Neural progenitor cell (in vitro differentiated cells): ENCODE measurements around the gene CHCHD10. TPM values are rescaled to one million over a fixed set of nuclear protein-coding genes. Genes with fewer than 3 reads are reported as not detected.

Source experiments
- DNase-seq: peaks from one replicate; pipeline ENCODE4 v3.0.0-alpha.2; 2016; ENCODE audit warnings: low spot score
- H2AFZ ChIP-seq: fragments of 200-600 bp; sonication (generic); replicated peaks from 2 replicates; pipeline ENCODE4 v1.6.1; 2016; ENCODE audit warnings: antibody characterized with exemption
- H3F3A ChIP-seq: fragments of 200-600 bp; sonication (generic); 2 replicates; pipeline ENCODE4 v1.6.1; 2016; ENCODE audit warnings: antibody characterized with exemption, low read depth
- H3K27ac ChIP-seq: fragments of 200-600 bp; sonication (generic); 2 replicates; pipeline ENCODE4 v1.5.1; 2016; ENCODE audit warnings: mild to moderate bottlenecking
- H3K27me3 ChIP-seq: fragments of 200-600 bp; sonication (generic); 2 replicates; pipeline ENCODE4 v1.6.1; 2016; ENCODE audit warnings: mild to moderate bottlenecking, moderate library complexity
- H3K36me3 ChIP-seq: fragments of 200-600 bp; sonication (generic); 2 replicates; pipeline ENCODE4 v1.5.1; 2016
- H3K4me1 ChIP-seq: fragments of 200-600 bp; sonication (generic); 2 replicates; pipeline ENCODE4 v1.6.1; 2016; ENCODE audit warnings: mixed run types
- H3K4me2 ChIP-seq: fragments of 200-600 bp; sonication (generic); 2 replicates; pipeline ENCODE4 v1.6.1; 2016
- H3K4me3 ChIP-seq: fragments of 200-600 bp; sonication (generic); 2 replicates; pipeline ENCODE4 v1.5.1; 2016
- H3K79me2 ChIP-seq: fragments of 200-600 bp; sonication (generic); 2 replicates; pipeline ENCODE4 v1.6.1; 2016; ENCODE audit warnings: low read depth
- H3K9ac ChIP-seq: fragments of 200-600 bp; sonication (generic); 2 replicates; pipeline ENCODE4 v1.6.1; 2016
- H3K9me3 ChIP-seq: fragments of 200-600 bp; sonication (generic); 2 replicates; pipeline ENCODE4 v1.5.1; 2016; ENCODE audit warnings: low read depth
- H4K20me1 ChIP-seq: fragments of 200-600 bp; sonication (generic); 2 replicates; pipeline ENCODE4 v1.6.1; 2016; ENCODE audit warnings: low read depth
- H3K27ac Mint-ChIP-seq: 3 replicates; pipeline ENCODE4 v1.8.0; 2021; ENCODE audit warnings: mixed read lengths
- H3K27me3 Mint-ChIP-seq: 2 replicates; pipeline ENCODE4 v1.8.0; 2022; ENCODE audit warnings: low read depth, mild to moderate bottlenecking, inconsistent platforms, moderate library complexity, mixed read lengths; ENCODE audit not compliant: insufficient read depth
- H3K36me3 Mint-ChIP-seq: 3 replicates; pipeline ENCODE4 v1.8.0; 2021; ENCODE audit warnings: mixed read lengths
- H3K4me1 Mint-ChIP-seq: 3 replicates; pipeline ENCODE4 v1.8.0; 2021; ENCODE audit warnings: mixed read lengths
- H3K4me3 Mint-ChIP-seq: 3 replicates; pipeline ENCODE4 v1.8.0; 2021; ENCODE audit warnings: mild to moderate bottlenecking, moderate library complexity, mixed read lengths
- H3K9me3 Mint-ChIP-seq: 3 replicates; pipeline ENCODE4 v1.8.0; 2020; ENCODE audit warnings: mixed read lengths
- EZH2 ChIP-seq: fragments of 200-600 bp; sonication (generic); IDR thresholded peaks from 2 replicates; pipeline ENCODE4 v1.6.1; 2017; ENCODE audit warnings: antibody characterized with exemption, mild to moderate bottlenecking, moderate library complexity
- EZH2phosphoT487 ChIP-seq: fragments of 200-600 bp; sonication (generic); IDR thresholded peaks from 2 replicates; pipeline ENCODE4 v1.6.1; 2017; ENCODE audit warnings: antibody characterized with exemption
- total RNA-seq: library from RNA; depleted of rRNA; stranded (reverse); fragments of >200 nt; gene quantifications from 2 replicates; pipeline ENCODE4 v1.2.3, GENCODE V29; 2015; ENCODE audit warnings: low replicate concordance
- TF ChIP-seq, protein P1 (sequence below): fragments of 200-600 bp; sonication (generic); IDR thresholded peaks from 2 replicates; pipeline ENCODE4 v1.5.1; 2017; ENCODE audit warnings: antibody characterized with exemption, mild to moderate bottlenecking

Gene CHCHD10
- 0.53 and 9.1 TPM in 2 replicates for total RNA-seq

DNA sequence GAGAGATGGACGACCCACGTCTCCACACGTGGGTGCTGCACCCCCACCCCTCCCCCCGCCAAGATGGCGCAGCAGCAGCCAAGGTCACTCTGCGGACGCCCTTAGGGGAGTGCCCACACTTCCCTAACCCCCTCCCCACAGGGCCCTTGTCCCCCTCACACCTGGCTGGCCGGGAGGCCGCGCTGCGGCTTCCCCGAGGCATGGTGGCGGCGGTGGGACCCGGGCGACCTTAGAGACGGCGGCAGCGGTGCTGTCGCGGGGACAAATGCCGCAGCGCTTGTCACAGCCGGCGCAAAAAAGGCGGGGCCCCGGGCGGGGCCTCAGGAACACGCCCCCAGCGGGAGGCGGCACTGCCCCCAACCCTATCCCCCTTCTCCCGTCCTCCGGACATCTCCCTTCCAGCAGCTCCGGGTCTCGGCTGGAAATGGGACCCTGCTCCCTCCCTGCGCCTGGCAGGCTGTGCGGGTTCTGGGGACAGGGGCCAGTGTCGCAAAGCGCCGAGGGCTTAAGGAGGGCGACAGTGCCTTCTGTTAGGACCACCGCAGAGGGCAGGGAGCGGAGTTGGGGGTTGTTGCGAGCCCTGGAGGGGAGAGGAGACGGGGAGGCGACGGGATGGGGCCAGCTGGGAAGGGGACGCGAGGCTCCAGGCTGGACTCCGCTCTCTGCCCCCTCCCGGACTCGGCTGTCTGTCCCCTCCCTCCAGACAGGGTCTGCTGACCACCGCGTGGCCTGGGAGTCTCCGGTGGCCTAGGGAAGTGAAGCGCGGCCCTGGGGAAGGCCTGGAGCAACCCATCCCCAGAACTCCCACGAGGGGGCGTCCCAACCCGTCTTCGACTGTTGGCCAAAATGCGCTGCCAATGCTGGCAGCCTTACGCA, at the start of gene CHCHD10:
Gene CHCHD10, minus strand, starts transcription at position 300 of the 876 bp plus-strand sequence. Its CDS starts 98 bp downstream, at position 202.
- Histone ChIP-seq H3K79me2 (no peaks in the 10 kb centered on the region), H2AFZ (peak within 1 kb of the TSS; percentile 89), H3K36me3 (no peaks in the 10 kb centered on the region), H4K20me1 (no peaks in the 10 kb centered on the region), H3K4me2 (peak within 1 kb of the TSS; percentile 87), H3F3A (peaks cover 60% of the 10 kb centered on the region), H3K27me3 (peaks cover 31% of the 10 kb centered on the region), H3K9ac (no peak within 1 kb of the TSS), H3K27ac (no peak within 1 kb of the TSS), H3K9me3 (no peaks in the 10 kb centered on the region), H3K4me3 (peak within 1 kb of the TSS; percentile 60), H3K4me1 (peaks cover 23% of the 10 kb centered on the region)
- no peak within 1 kb of the TSS for H3K27ac Mint-ChIP-seq
- H3K4me3 Mint-ChIP-seq = peak within 1 kb of the TSS; percentile 91
- TF ChIP-seq, protein P1, sequence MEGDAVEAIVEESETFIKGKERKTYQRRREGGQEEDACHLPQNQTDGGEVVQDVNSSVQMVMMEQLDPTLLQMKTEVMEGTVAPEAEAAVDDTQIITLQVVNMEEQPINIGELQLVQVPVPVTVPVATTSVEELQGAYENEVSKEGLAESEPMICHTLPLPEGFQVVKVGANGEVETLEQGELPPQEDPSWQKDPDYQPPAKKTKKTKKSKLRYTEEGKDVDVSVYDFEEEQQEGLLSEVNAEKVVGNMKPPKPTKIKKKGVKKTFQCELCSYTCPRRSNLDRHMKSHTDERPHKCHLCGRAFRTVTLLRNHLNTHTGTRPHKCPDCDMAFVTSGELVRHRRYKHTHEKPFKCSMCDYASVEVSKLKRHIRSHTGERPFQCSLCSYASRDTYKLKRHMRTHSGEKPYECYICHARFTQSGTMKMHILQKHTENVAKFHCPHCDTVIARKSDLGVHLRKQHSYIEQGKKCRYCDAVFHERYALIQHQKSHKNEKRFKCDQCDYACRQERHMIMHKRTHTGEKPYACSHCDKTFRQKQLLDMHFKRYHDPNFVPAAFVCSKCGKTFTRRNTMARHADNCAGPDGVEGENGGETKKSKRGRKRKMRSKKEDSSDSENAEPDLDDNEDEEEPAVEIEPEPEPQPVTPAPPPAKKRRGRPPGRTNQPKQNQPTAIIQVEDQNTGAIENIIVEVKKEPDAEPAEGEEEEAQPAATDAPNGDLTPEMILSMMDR = peak; percentile 81
- no peak for TF ChIP-seq EZH2
- no peaks in the 10 kb centered on the region for H3K9me3 Mint-ChIP-seq
- peaks cover 3% of the 10 kb centered on the region for H3K27me3 Mint-ChIP-seq
- peaks cover 40% of the 10 kb centered on the region for H3K4me1 Mint-ChIP-seq
- no peaks in the 10 kb centered on the region for H3K36me3 Mint-ChIP-seq
- DNase-seq = peak; percentile 94

DNA sequence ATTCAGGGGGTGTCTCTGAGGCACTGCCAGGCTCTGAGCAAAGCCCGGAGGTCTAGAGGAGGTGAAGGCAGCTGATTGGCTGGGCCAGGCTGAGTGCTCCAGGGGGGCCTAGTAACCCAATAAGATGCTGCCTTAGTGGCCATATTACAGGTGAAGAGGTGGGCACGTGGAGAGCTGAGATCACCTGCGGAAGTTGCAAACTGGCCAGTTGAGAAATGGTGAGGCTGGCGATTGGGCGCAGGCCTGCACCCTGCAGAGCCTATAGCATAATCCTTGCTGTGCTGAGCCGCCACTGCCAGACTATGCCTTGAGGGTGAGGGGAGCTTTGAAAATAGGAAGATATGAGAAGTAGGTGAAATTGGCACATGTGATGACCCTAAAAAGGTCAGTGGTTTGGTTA, 49.4 kb upstream of the CHCHD10 start:
- no peak for DNase-seq
- peaks cover 49% of the 10 kb centered on the region for H3K36me3 Mint-ChIP-seq

DNA sequence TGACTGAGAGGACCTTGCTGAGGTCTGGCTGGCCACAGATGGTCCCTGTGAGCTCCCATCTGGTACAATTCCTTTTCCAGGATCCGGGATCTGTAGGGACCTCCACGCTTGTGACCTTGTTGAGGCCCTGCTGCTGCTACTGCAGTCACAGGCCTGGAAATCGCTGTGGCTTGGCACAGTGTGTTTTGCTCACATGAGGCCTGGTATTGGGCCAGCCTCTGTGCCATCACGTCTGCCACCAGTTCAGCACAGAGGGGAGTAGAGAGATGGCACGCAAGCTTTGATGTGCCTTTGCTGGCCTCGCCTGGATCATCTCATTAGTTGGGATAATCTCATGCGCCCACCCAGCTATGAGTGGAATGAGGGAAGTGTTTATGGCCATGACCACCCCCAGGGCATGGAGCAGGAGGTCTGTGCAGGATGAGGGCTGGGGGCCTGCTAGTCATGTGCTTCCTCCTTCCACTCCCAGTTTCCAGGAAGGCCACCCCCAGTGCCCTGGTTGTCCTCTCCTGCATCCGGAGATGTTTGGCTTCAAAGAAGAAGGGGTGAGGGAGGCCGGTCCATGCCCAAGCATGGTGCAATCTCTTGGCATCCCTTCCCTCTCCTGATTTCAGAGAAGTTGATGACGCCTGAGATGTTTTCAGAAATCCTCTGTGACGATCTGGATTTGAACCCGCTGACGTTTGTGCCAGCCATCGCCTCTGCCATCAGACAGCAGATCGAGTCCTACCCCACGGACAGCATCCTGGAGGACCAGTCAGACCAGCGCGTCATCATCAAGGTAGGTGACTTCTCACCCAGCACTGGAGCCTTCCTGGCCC, 48.6 kb upstream of the CHCHD10 start:
- Histone ChIP-seq H2AFZ (no peak overlapping the region), H3F3A (no peaks in the 10 kb centered on the region), H3K9ac (no peak overlapping the region), H3K9me3 (no peaks in the 10 kb centered on the region), H3K79me2 (no peaks in the 10 kb centered on the region), H3K4me3 (no peak overlapping the region), H3K27ac (no peak overlapping the region), H3K36me3 (peaks cover 5% of the 10 kb centered on the region), H3K4me2 (no peak overlapping the region), H3K27me3 (no peaks in the 10 kb centered on the region), H4K20me1 (no peaks in the 10 kb centered on the region), H3K4me1 (no peaks in the 10 kb centered on the region)
- H3K36me3 Mint-ChIP-seq = peaks cover 49% of the 10 kb centered on the region
- H3K4me1 Mint-ChIP-seq = no peaks in the 10 kb centered on the region
- TF ChIP-seq, protein P1 = no peak
- no peak for TF ChIP-seq EZH2
- no peak for TF ChIP-seq EZH2phosphoT487
- peaks cover 6% of the 10 kb centered on the region for H3K27me3 Mint-ChIP-seq
- no peak for DNase-seq
- H3K9me3 Mint-ChIP-seq = no peaks in the 10 kb centered on the region
- no peak overlapping the region for H3K4me3 Mint-ChIP-seq
- no peak overlapping the region for H3K27ac Mint-ChIP-seq

More for the DNA sequence above, 49.4 kb upstream of the CHCHD10 start:
- H3K4me3 ChIP-seq = no peak overlapping the region
- no peak overlapping the region for H3K4me2 ChIP-seq
- no peaks in the 10 kb centered on the region for H3K9me3 ChIP-seq
- no peaks in the 10 kb centered on the region for H3K27me3 ChIP-seq
- no peak overlapping the region for H3K4me3 Mint-ChIP-seq
- no peaks in the 10 kb centered on the region for H3K4me1 ChIP-seq
- no peaks in the 10 kb centered on the region for H3K9me3 Mint-ChIP-seq
- H4K20me1 ChIP-seq = no peaks in the 10 kb centered on the region
- no peaks in the 10 kb centered on the region for H3F3A ChIP-seq
- H3K27ac Mint-ChIP-seq = peak overlapping the region; percentile 33
- no peak overlapping the region for H3K27ac ChIP-seq
- no peaks in the 10 kb centered on the region for H3K4me1 Mint-ChIP-seq
- H3K27me3 Mint-ChIP-seq = peaks cover 6% of the 10 kb centered on the region
- H3K79me2 ChIP-seq = no peaks in the 10 kb centered on the region
- TF ChIP-seq, protein P1 = no peak
- no peak for TF ChIP-seq EZH2
- TF ChIP-seq EZH2phosphoT487 = no peak
- no peak overlapping the region for H3K9ac ChIP-seq
- H2AFZ ChIP-seq = no peak overlapping the region
- peaks cover 5% of the 10 kb centered on the region for H3K36me3 ChIP-seq
